ENCODE measurements around the gene SCARB2.

DNA sequence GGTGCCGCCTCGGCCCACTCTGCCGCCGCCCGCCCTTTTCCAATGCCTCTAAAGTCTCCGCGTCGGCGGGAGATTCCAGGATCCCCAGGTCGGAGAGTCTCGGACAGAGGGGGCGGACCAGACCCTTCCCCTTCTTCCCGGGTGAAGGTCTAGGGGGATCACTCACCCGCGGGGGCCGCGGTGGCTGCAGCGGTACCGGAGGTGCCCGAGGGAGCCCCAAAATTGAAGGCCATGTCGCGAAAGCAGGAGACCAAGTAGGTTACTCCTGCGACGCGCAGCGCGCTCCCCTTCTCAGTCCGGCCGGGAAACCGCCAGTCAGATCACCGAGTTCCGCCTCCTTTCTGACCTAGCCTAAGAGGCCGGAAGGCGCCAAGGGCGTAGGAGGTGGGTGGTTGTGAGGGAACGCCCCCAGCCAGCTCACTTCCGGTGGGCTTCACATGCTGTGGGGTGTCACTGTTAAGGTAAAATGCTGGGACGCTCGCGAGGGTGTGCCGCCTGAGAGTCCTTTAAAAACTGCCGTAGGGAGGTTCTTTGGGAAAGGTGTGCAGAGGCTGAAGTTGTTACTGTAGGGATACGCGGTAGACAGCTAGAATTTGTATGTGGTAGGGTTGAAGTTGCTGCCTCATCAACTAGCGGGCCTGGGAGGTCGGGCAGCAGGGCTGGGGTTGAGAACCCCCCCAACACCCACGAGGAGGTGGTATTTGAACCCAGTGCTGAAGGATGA lies 65.3 kb downstream of the SCARB2 start, which contains the start of gene NUP54:
- TF ChIP-seq, protein P1, sequence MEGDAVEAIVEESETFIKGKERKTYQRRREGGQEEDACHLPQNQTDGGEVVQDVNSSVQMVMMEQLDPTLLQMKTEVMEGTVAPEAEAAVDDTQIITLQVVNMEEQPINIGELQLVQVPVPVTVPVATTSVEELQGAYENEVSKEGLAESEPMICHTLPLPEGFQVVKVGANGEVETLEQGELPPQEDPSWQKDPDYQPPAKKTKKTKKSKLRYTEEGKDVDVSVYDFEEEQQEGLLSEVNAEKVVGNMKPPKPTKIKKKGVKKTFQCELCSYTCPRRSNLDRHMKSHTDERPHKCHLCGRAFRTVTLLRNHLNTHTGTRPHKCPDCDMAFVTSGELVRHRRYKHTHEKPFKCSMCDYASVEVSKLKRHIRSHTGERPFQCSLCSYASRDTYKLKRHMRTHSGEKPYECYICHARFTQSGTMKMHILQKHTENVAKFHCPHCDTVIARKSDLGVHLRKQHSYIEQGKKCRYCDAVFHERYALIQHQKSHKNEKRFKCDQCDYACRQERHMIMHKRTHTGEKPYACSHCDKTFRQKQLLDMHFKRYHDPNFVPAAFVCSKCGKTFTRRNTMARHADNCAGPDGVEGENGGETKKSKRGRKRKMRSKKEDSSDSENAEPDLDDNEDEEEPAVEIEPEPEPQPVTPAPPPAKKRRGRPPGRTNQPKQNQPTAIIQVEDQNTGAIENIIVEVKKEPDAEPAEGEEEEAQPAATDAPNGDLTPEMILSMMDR (IDR thresholded peaks at IDR 0.05) = no peak
- peak; percentile 87 for TF ChIP-seq POLR2A (IDR thresholded peaks at IDR 0.05)

All from right lobe of liver (tissue), 4 donors.